GM21367 (cell line): ENCODE data around the gene PHC3.
"Not testable (repeated sequence)": the region's sequence is repeated elsewhere in the genome, so short reads cannot be mapped to it uniquely, and the experiment has no call there.

Experiments used
- ATAC-seq: cut with Tn5 transposase; IDR thresholded peaks from one replicate; pipeline ENCODE4 v1.9.1; 2021; ENCODE audit not compliant: unreplicated experiment

The PHC3 gene

DNA sequence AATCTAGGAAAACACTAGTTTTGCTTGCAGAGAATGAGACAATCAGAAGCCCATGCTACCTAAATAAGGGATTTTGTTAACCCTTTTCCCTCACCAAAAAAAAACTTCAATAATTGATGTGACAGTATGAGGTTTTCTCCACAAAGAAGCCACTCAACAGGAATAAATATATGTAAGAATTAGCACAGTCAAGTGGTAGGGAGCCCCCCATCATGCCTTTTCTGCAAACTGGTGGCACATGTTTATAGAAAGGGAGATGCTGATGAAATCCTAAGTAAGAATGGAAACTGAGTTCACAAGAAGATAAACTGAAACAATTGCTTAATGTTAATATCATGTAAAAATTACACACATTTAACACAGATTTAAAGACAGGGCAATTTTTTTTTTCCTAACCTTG is 51.0 kb downstream of the PHC3 start:
- no peak for ATAC-seq

DNA sequence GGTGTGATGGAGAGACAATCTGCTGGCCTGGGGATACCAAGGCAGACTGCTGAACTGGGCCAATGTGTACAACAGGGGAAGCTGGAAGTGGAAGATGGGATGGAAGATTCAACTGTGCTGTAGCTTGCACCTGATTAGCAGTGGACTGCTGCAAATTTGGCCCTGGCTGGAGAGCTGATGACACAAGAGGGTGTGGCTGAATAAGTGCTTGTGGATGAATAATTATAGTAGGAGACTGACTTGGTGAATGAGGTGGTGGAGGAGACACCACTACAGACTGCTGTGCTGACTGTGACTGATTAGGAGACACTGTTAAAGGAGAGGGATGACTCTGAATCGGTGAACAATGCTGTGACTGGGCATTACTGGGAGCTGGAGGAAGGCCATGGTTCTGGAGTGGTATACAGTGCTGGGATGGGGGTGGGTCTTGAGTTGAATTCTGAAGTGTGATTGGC is 52.5 kb downstream of the PHC3 start:
- peak; percentile 36 for ATAC-seq

- ATAC-seq = peak; percentile 88
Measured at GRCh38 chr3:170128259-170128976, 53.1 kb downstream of the PHC3 start.

DNA sequence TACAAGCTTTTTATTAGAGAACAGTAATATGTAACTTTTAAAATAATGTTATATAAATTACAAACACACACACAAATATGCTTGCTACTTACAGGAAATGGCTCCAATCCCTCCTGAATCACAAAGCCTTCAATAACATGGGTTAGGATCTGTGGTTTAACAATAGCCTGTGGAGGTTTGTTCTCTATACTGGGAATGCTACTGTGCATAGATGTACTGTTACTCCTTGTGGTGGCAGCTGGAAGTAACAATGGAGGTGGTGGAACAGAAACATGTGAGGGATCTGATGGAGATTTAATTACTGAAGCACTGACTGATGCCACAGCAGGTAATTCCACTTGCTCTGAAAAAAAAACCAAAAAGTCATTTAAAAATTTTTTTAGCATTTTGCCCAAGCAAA is 64.4 kb downstream of the PHC3 start:
- ATAC-seq = no peak

- ATAC-seq = not testable (repeated sequence)
Measured at GRCh38 chr3:170114165-170114564, 67.4 kb downstream of the PHC3 start.

GRCh38 chr3:170111147-170111771 is 70.3 kb downstream of the PHC3 start:
- no peak for ATAC-seq

DNA sequence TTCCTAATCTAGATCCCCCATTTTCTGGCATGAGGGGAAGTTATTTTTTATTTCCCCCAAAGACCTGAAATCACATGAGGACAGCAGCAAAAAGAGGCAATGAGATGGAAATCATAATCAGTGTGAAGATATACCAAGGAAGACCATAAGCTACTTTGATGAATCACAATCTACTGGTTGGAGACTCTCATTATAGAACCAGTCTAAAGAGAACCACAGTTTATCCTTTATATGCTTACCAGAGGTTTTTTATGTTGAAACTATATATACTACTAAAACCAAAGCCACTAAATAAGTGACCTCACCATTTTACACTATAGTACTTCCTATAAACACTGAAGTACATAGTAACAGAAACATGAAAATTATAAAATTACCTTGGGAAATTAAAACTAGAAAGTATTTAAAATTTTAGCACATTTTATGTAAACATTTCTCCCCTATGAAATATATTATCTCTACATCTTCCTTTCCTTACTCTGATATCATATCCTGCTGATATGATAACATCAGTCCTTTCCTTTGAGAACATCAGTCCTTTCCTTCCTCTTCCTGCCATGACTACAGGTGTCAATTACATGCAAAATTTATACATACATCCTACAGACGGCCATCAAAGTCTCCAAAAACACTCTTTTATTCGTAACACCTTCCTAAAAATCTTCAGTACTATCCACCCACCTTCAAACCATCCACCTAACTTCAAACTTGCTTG is 71.8 kb downstream of the PHC3 start:
- ATAC-seq = no peak

DNA sequence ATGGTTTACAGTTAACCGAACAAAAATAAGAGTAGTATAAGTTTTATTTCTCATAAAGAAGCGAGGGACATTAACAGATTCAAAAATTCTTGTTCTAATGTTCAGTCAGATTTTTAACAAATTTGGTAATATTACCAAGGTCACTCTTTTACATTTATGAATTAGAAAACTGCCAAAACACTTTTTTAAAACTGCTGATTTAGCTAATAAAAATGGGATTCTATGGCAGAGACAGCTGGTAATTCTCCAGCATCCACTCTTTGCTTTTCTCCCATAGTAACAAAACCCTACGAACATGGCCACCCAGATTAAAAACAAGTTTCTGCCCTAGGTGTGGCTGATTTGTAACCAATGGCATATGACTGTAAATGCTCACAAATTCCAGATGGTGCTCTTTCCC is 72.6 kb downstream of the PHC3 start:
- no peak for ATAC-seq

GRCh38 chr3:170107941-170108340 is 73.6 kb downstream of the PHC3 start:
- ATAC-seq = no peak

DNA sequence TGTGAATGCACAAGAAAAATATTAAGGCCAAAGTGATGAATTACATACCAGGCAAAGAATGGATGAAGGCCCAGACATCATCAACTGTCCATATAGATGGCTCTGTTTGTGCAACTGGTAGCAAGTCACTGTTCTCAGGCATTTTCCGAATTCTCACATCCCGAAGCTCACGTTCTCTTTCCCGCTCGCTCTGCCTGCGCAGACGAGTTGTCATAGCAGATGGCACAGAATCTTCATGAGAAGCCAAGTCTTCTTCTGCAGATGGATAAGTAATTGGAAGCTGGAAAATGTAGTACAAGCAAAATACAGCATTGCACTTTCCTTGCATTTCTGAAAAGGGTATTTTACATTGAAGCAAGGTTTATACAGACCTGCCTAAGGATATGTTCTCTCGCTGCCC is 79.1 kb downstream of the PHC3 start:
- no peak for ATAC-seq

DNA sequence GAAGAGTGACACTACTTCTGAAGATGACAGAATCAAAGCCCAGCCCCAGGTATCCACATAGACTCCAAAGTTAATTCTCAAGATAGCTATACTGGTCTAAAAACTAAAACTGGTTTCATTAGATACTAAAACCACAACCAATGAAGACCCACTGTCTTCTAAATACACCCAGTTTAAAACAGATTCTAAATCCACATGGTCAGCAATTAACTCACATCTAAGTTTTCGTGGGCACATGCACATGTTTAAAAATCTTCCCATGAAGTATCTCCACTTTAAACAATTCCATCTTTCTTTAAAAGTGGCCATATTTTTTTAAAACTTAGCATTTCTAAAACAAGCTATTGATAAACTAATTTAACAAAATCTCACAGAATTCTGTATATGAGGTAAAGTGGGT is 80.6 kb downstream of the PHC3 start:
- ATAC-seq = no peak

DNA sequence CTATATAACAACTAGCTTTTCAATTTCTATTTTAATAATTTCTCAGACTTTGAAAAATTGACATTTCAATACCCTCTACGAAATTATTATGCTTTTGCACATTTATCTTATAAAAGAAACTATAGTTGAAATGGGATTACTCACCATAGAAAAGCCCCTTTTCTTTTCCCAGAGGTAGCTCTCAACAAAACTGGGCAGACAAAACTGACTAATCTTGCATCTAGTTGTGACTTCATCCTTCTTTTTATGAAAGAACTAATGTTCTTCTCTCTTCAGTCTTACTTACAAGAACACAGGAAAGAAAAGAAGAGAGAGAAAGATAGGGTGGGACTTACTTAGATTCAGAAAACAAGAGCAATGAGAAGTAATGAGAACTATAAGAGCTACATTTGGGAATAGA is 82.8 kb downstream of the PHC3 start:
- ATAC-seq = no peak

DNA sequence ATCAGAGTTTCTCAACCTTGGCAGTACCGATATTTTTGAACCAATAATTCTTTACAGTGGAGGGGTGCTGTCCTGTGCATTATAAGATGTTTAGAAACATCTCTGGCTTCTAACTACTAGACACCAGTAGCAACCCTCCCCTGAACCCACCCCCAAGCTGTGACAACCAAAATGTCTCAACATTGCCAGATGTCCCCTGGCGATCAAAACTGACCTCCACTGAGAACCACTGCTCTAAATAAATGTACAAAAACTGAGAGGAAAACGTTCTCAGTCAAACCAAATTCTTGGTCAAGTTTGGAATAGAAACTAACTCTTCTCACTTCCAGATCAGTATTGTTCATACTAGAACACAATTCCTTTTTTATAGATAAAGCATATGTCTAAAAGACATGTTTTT is 85.2 kb downstream of the PHC3 start:
- no peak for ATAC-seq

DNA sequence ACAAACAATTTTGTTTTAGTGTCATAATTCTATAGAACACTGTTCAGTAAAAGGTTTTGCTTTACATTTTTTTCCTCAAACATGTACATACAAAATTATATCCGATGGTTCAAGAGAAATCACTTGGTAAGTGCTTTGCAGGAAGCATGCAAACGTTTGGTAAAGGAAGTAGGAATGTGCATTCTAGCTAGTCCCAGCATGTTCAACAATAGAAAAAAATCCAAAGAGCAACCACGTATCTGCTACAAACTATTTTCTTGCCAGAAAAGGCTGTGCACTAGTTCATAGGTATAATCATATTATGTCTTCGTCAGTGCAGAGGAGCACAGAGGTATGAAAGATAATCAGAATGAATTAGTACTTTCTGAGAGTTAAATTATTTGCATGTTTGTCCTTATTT is 85.8 kb downstream of the PHC3 start:
- ATAC-seq = no peak

GRCh38 chr3:170092907-170093306 is 88.6 kb downstream of the PHC3 start:
- ATAC-seq = no peak

DNA sequence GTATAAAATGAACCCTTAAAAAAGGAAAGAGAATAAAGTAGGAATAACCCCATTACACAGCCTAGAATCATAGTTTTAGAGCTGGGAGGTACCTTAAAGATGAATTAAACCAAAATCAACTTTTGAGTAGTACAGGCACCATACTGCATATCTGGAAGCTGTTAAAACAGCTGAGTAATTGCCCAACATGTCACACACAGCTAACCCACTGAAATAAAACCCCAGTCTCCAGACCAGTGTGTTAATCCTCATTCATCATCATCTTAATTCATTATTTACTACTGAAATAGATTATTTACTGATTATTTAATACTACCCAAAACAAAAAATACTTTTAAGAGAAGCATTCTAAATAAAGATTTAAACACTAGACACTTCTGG is 90.9 kb downstream of the PHC3 start:
- ATAC-seq = no peak

DNA sequence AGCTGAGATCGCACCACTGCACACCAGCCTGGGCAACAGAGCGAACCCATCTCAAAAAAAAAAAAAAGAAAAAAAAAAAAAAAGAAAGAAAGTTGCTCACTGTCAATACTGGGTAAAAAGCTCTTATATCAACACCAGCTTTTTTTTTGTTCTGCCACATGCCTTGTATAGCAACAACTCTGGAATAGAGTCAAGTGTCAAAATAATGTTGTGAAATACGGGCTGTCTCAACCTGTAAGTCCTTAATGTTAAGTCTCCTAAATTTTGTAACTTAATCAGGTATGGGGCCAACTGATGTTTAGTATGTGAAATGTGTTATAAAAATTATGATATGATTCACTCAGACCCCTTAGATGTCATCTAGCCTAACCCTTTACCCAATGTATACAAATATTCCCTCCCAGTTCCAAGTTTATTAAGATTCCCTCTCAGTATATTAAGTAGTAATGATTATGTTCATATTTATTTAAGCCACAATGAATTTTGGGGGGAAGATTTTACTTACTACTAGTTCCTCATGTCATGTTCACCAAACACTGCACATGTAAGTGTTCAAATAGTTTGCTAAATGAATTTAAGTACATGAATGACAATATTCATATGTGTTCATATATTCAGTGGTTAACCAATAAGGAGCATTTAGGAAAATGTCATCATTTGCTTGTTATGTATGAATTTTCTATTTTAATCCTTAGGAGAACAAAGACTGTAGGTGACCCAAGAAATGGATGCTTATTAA is 91.5 kb downstream of the PHC3 start:
- no peak for ATAC-seq

DNA sequence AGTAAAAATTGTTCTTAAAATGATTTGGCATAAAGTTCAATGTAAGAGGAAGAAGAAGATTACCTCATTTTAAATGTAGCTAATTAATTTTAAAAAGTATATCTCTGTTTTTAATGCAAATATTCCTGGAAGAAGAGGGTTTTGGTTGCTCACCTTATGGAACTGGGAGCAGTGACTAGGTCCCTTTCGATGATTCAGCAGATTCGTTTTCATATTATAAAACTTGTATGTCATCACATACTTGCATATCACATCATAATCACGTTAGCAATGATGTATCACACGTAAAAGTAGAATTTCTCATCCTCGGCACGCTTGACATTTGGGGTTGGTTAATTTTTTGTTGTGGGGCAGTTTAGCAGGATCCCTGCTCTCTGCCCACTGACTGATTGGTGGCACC is 96.1 kb downstream of the PHC3 start:
- no peak for ATAC-seq

- no peak for ATAC-seq
Measured at GRCh38 chr3:170083343-170083742, 98.2 kb downstream of the PHC3 start.

DNA sequence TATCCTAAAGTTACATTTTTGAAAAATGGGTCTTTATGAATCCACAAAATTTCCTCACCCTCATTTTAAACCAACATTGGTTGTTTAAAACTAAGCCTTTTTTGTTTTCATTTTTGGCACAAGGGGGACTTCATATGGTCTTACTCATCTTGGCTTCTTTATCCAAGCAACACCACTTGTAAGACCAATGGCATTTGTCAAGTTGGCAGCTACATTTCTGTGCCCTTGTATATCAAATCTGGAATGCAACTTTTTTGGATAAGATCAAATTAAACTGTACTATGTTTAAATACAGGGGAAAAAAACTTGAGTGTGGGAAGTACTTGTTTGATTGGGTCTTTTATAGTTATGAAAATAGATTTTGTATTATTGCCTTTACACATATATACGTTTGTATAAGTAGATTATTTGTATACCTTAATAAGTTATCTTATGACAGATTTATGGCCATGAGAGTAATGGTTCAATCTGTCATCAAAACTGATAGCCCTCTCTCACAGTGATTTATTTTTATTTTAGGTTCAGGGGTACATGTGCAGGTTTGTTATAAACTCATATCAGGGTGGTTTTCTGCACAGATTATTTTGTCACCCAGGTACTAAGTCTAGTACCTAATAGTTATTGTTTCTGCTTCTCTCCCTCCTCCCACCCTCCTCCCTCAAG is 100.3 kb downstream of the PHC3 start:
- ATAC-seq = no peak

- ATAC-seq = no peak
Measured at GRCh38 chr3:170080605-170081004, 100.9 kb downstream of the PHC3 start.
